Fibroblast of pulmonary artery (primary cell): ENCODE results near the gene STEAP4.

ENCODE experiments used
- DNase-seq: peaks from one replicate; pipeline ENCODE4 v3.0.0-alpha.2; 2010; ENCODE audit warnings: low read depth
- H3K4me3 ChIP-seq: replicated peaks from 2 replicates; pipeline ENCODE4 v1.5.1; 2011; ENCODE audit warnings: low read depth, mild to moderate bottlenecking, control low read depth, low read length, moderate library complexity
- CTCF ChIP-seq: IDR thresholded peaks from 2 replicates; pipeline ENCODE4 v1.5.1; 2011; ENCODE audit warnings: mild to moderate bottlenecking, control low read depth, low read length, inconsistent platforms; ENCODE audit errors: missing control alignments

Gene STEAP4

GRCh38 chr7:88226886-88227516 lies 79.7 kb downstream of the STEAP4 start:
- peak; percentile 81 for DNase-seq
- no peak for TF ChIP-seq CTCF
- no peak overlapping the region for H3K4me3 ChIP-seq

- no peak overlapping the region for H3K4me3 ChIP-seq
- TF ChIP-seq CTCF, result no peak
- no peak for DNase-seq
Measured at GRCh38 chr7:88226201-88226600, 80.5 kb downstream of the STEAP4 start.

- DNase-seq, result peak; percentile 47
- H3K4me3 ChIP-seq, result no peak overlapping the region
- no peak for TF ChIP-seq CTCF
Measured at GRCh38 chr7:88224601-88225275, 82.0 kb downstream of the STEAP4 start.

- H3K4me3 ChIP-seq, result no peak overlapping the region
- no peak for DNase-seq
- no peak for TF ChIP-seq CTCF
Measured at GRCh38 chr7:88223265-88223664, 83.4 kb downstream of the STEAP4 start.
